H1 (cell line): ENCODE data around the gene PRICKLE2. TPM values are rescaled to one million over a fixed set of nuclear protein-coding genes. Genes with fewer than 3 reads are reported as not detected.

ENCODE experiments used
- CTCF ChIA-PET: fragments of 300-600 bp; sonication (Branson Sonifier 250); formaldehyde crosslinking; loops from one replicate; lab custom pipeline; 2021; ENCODE audit not compliant: partially characterized antibody; lab: Charles Lee
- POLR2A ChIA-PET: fragments of 300-600 bp; sonication (Branson Sonifier 250); formaldehyde crosslinking; loops from one replicate; lab custom pipeline; 2021; ENCODE audit warnings: inconsistent platforms; ENCODE audit not compliant: partially characterized antibody; lab: Charles Lee
- DNase-seq, 2 experiments: peaks; one replicate each; pipeline versions ENCODE4 v3.0.0 to v3.0.0-alpha.2; 2010 to 2022; ENCODE audit warnings: low spot score in 2 of 2, low read depth in 1 of 2, mixed read lengths in 1 of 2
- FAIRE-seq: peaks from 2 replicates; lab custom pipeline; 2011; peaks lifted over from hg19 to GRCh38; lab: Jason Lieb, UNC
- H2AFZ ChIP-seq: 2 replicates; pipeline ENCODE4 v1.8.1; 2012; ENCODE audit warnings: low read length, inconsistent platforms
- H2AK5ac ChIP-seq: 2 replicates; pipeline ENCODE4 v1.6.1; 2013; ENCODE audit warnings: low read depth, low read length
- H2BK120ac ChIP-seq: replicated peaks from 2 replicates; pipeline ENCODE3; 2013; ENCODE audit warnings: low read depth, low read length, inconsistent platforms
- H2BK12ac ChIP-seq: 2 replicates; pipeline ENCODE4 v1.6.1; 2013; ENCODE audit warnings: low read depth, low read length
- H2BK15ac ChIP-seq: 2 replicates; pipeline ENCODE4 v1.6.1; 2013; ENCODE audit warnings: low read length
- H2BK20ac ChIP-seq: 2 replicates; pipeline ENCODE4 v1.6.1; 2013; ENCODE audit warnings: low read length
- H2BK5ac ChIP-seq: 2 replicates; pipeline ENCODE4 v1.6.1; 2013; ENCODE audit warnings: low read depth, low read length
- H3K14ac ChIP-seq: 2 replicates; pipeline ENCODE4 v1.6.1; 2013; ENCODE audit warnings: inconsistent platforms; ENCODE audit not compliant: insufficient read length
- H3K18ac ChIP-seq: 2 replicates; pipeline ENCODE4 v1.6.1; 2013; ENCODE audit warnings: low read length; ENCODE audit errors: extremely low read depth
- H3K23ac ChIP-seq: 2 replicates; pipeline ENCODE4 v1.6.1; 2013; ENCODE audit warnings: inconsistent platforms; ENCODE audit not compliant: insufficient read length
- H3K23me2 ChIP-seq: 2 replicates; pipeline ENCODE4 v1.6.1; 2013; ENCODE audit warnings: low read depth, low read length
- H3K27ac ChIP-seq: 2 replicates; pipeline ENCODE4 v1.6.1; 2011; ENCODE audit warnings: low read depth, low read length, inconsistent platforms
- H3K27me3 ChIP-seq, 4 experiments: replicated peaks in 1 of 4; 1 replicate in 1 of 4; 2 replicates in 3 of 4; pipeline versions ENCODE4 v1.6.1 to v1.8.1; 2011 to 2013; ENCODE audit warnings: low read length in 3 of 4, mild to moderate bottlenecking in 3 of 4, inconsistent platforms in 2 of 4, mixed read lengths in 2 of 4, moderate library complexity in 1 of 4; ENCODE audit not compliant: control insufficient read depth in 3 of 4, insufficient read depth in 3 of 4; ENCODE audit errors: extremely low read depth in 1 of 4
- H3K36me3 ChIP-seq, 4 experiments: 2 replicates each; pipeline versions ENCODE4 v1.6.1 to v1.8.1; 2011 to 2013; ENCODE audit warnings: mild to moderate bottlenecking in 4 of 4, low read length in 3 of 4, moderate library complexity in 2 of 4, control low read depth in 1 of 4, inconsistent platforms in 1 of 4; ENCODE audit not compliant: insufficient read depth in 4 of 4, control insufficient read depth in 2 of 4
- H3K4ac ChIP-seq: replicated peaks from 2 replicates; pipeline ENCODE3; 2013; ENCODE audit warnings: low read length, low read depth, mixed read lengths, inconsistent platforms; ENCODE audit not compliant: insufficient read length
- H3K4me1 ChIP-seq, 4 experiments: replicated peaks in 1 of 4; 1 replicate in 1 of 4; 2 replicates in 3 of 4; pipeline versions ENCODE4 v1.6.1 to v1.8.1; 2011 to 2013; ENCODE audit warnings: low read length in 3 of 4, inconsistent platforms in 2 of 4, mixed read lengths in 1 of 4; ENCODE audit not compliant: insufficient read depth in 4 of 4, control insufficient read depth in 3 of 4
- H3K4me2 ChIP-seq, 2 experiments: 2 replicates each; pipeline versions ENCODE4 v1.6.1 to v1.8.1; 2011 to 2013; ENCODE audit warnings: low read depth in 2 of 2, low read length in 2 of 2, control low read depth in 1 of 2, inconsistent platforms in 1 of 2, mild to moderate bottlenecking in 1 of 2; ENCODE audit not compliant: insufficient read depth in 1 of 2
- H3K4me3 ChIP-seq, 4 experiments: fragments of 200-600, 300-600 bp in 1 of 4; sonication (generic), shearing (Covaris generic), sonication (Bioruptor Twin) in 1 of 4; 2 replicates each; pipeline versions ENCODE4 v1.5.1 to v1.8.1; 2011 to 2016; ENCODE audit warnings: low read length in 4 of 4, low read depth in 3 of 4, control low read depth in 2 of 4, inconsistent platforms in 2 of 4, mild to moderate bottlenecking in 2 of 4, mixed read lengths in 1 of 4, moderate library complexity in 1 of 4; ENCODE audit not compliant: insufficient read depth in 2 of 4; ENCODE audit errors: extremely low read depth in 1 of 4
- H3K56ac ChIP-seq: replicated peaks from 2 replicates; pipeline ENCODE3; 2013; ENCODE audit warnings: low read depth, mild to moderate bottlenecking, mixed read lengths, low read length, inconsistent platforms; ENCODE audit not compliant: insufficient read length
- H3K79me1 ChIP-seq: 2 replicates; pipeline ENCODE4 v1.6.1; 2013; ENCODE audit warnings: low read depth, low read length, control low read depth
- H3K79me2 ChIP-seq, 2 experiments: 2 replicates each; pipeline versions ENCODE4 v1.6.1 to v1.8.1; 2012 to 2013; ENCODE audit warnings: low read length in 2 of 2, mild to moderate bottlenecking in 2 of 2, inconsistent platforms in 1 of 2; ENCODE audit not compliant: insufficient read depth in 2 of 2, control insufficient read depth in 1 of 2
- H3K9ac ChIP-seq, 4 experiments: replicated peaks in 1 of 4; 1 replicate in 1 of 4; 2 replicates in 3 of 4; pipeline versions ENCODE4 v1.6.1 to v1.8.1; 2011 to 2013; ENCODE audit warnings: low read depth in 3 of 4, low read length in 3 of 4, control low read depth in 2 of 4, mild to moderate bottlenecking in 2 of 4, moderate library complexity in 2 of 4, inconsistent platforms in 1 of 4; ENCODE audit errors: extremely low read depth in 1 of 4
- H3K9me3 ChIP-seq, 2 experiments: 2 replicates each; pipeline versions ENCODE4 v1.6.1 to v1.8.1; 2012 to 2013; ENCODE audit warnings: mild to moderate bottlenecking in 2 of 2, moderate library complexity in 2 of 2, control low read depth in 1 of 2, inconsistent platforms in 1 of 2, low read depth in 1 of 2, low read length in 1 of 2, mixed read lengths in 1 of 2; ENCODE audit not compliant: insufficient read depth in 2 of 2
- H4K20me1 ChIP-seq, 2 experiments: replicated peaks in 1 of 2; 2 replicates each; pipeline versions ENCODE3 to v1.8.1; 2011 to 2013; ENCODE audit warnings: inconsistent platforms in 2 of 2, low read length in 2 of 2, mild to moderate bottlenecking in 1 of 2; ENCODE audit not compliant: insufficient read depth in 2 of 2, control insufficient read depth in 1 of 2
- H4K5ac ChIP-seq: 2 replicates; pipeline ENCODE4 v1.6.1; 2013; ENCODE audit warnings: low read length, low read depth, mixed read lengths, inconsistent platforms; ENCODE audit not compliant: insufficient read length
- H4K8ac ChIP-seq: 2 replicates; pipeline ENCODE4 v1.8.0; 2013; ENCODE audit warnings: mild to moderate bottlenecking, moderate library complexity, low read length, inconsistent platforms; ENCODE audit not compliant: insufficient read depth; ENCODE audit errors: extremely low read depth
- H4K91ac ChIP-seq: replicated peaks from 2 replicates; pipeline ENCODE3; 2013; ENCODE audit warnings: low read length, mixed read lengths, inconsistent platforms; ENCODE audit not compliant: insufficient read length
- CTCF ChIP-seq, 3 experiments: IDR thresholded peaks; 1 replicate in 2 of 3; 2 replicates in 1 of 3; pipeline versions ENCODE4 v1.5.1 to v1.6.1; 2011; ENCODE audit warnings: low read length in 3 of 3, mild to moderate bottlenecking in 3 of 3, inconsistent platforms in 2 of 3, low read depth in 1 of 3, moderate library complexity in 1 of 3; ENCODE audit not compliant: insufficient read depth in 1 of 3; ENCODE audit errors: control extremely low read depth in 1 of 3
- POU5F1 ChIP-seq: IDR thresholded peaks from 2 replicates; pipeline ENCODE4 v1.6.1; 2011; ENCODE audit warnings: low read depth, mild to moderate bottlenecking, low read length, moderate library complexity
- SP1 ChIP-seq: IDR thresholded peaks from 2 replicates; pipeline ENCODE4 v1.6.1; 2011; ENCODE audit warnings: low read depth, low read length
- TEAD4 ChIP-seq: IDR thresholded peaks from 2 replicates; pipeline ENCODE4 v1.6.1; 2012; ENCODE audit warnings: low read depth, low read length, inconsistent platforms, mixed read lengths
- WGBS, 2 experiments: shearing (Covaris generic) in 1 of 2; methylation state at CpG; one replicate each; pipeline versions ENCODE4 v1.1.6 to v1.1.7; 2013 to 2015; ENCODE audit warnings: low lambda C conversion rate in 2 of 2, mixed read lengths in 2 of 2, inconsistent platforms in 1 of 2, low coverage in 1 of 2, missing lambda C conversion rate in 1 of 2; ENCODE audit not compliant: insufficient replicate concordance in 2 of 2, insufficient coverage in 1 of 2, insufficient read length in 1 of 2; ENCODE audit errors: extremely low coverage in 1 of 2, missing lambda C conversion rate in 1 of 2; 5-methylcytosine and 5-hydroxymethylcytosine counted together
- polyA plus RNA-seq, 7 experiments: library from polyadenylated mRNA; depleted of rRNA in 3 of 7; stranded (reverse) in 5 of 7; unstranded in 2 of 7; fragments of >200 nt in 5 of 7; fragments of 200-250 nt in 2 of 7; gene quantifications; 1 replicate in 5 of 7; 2 replicates in 1 of 7; 4 replicates in 1 of 7; pipeline versions ENCODE4 v1.2.1 to v1.2.3, GENCODE V29; 2011 to 2013; ENCODE audit warnings: missing spikeins in 2 of 7, mixed read lengths in 2 of 7
- total RNA-seq: library from RNA; stranded (reverse); fragmentation: NEBNext Ultra II Directional; extraction: Animal tissue kit (Norgen Biotek cat#: 25700); gene quantifications from 2 replicates; pipeline ENCODE4 v1.2.1, GENCODE V29; 2021

The PRICKLE2 gene
- total and polyA plus RNA-seq, 2 of the 8 experiments (the other 6 are each of a cell fraction or from before 2014, with no cell fraction given) = 2.9 to 8.0 TPM

DNA sequence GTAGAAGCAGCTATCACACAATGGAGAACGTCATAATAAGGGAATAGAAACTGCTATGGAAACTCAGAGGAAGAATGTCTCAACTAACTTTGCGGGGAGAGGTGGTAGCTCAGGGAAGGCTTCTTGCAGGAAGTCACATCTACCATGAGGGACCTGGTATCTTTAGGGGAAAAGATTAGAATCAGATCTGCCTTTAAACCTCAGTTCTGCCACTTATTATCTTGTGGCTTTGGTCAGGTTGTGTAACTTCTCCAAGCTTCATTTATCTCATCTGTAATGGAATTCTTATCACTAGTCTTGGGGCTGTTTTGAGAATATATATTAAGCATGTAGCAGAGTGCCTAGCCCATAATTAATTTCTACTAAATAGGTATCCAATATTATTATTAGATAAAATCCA lies 46.4 kb upstream of the PRICKLE2 start:
- Histone ChIP-seq H4K20me1 (no peaks in the 10 kb centered on the region), H2BK20ac (no peak overlapping the region), H2BK120ac (no peak overlapping the region), H4K8ac (no peak overlapping the region), H3K9ac (no peak overlapping the region), H4K5ac (no peak overlapping the region), H2AK5ac (no peak overlapping the region), H3K27ac (no peak overlapping the region), H3K23ac (no peak overlapping the region), H3K18ac (no peak overlapping the region; the same call in 1 of the 2 replicates), H3K36me3 (no peaks in the 10 kb centered on the region), H2BK15ac (0 out of 2 replicates have a peak overlapping the region, but pooled peaks have one; percentile 65), H4K91ac (no peak overlapping the region), H3K23me2 (no peaks in the 10 kb centered on the region), H3K4ac (no peak overlapping the region), H3K4me3 (no peak overlapping the region), H3K9me3 (peaks cover 0 to 3% of the 10 kb centered on the region in 2 experiments; a peak in 1 of 4 replicates), H3K56ac (no peak overlapping the region), H3K79me1 (no peaks in the 10 kb centered on the region), H2BK12ac (no peak overlapping the region), H2BK5ac (no peak overlapping the region), H2AFZ (no peak overlapping the region), H3K27me3 (no peaks in the 10 kb centered on the region), H3K4me2 (no peak overlapping the region), H3K4me1 (peaks cover 0 to 15% (median 5%) of the 10 kb centered on the region in 4 experiments; a peak in 3 of 7 replicates), H3K79me2 (no peaks in the 10 kb centered on the region), H3K14ac (no peak overlapping the region)
- DNase-seq = no peak
- TF ChIP-seq SP1 (no peak), CTCF (IDR thresholded peaks at IDR 0.05; ENCODE audit: control extremely low read depth in 1 of 3, insufficient read depth in 1 of 3, low read depth in 1 of 3, low read length in 3 of 3) (no peak), POU5F1 (no peak), TEAD4 (no peak)
- CTCF ChIA-PET = interaction anchor here (0.7 to 2.1 kb wide), 4 partner anchors 10 to 975 kb away, joined by 3 to 6 read pairs (median 4); no protein-coding TSS in a partner anchor
- FAIRE-seq = no peak
- POLR2A ChIA-PET = no interaction called here
- WGBS, 2 experiments = 72% methylated on average over 2 of the region's 2 CpGs; no CpG with 5 or more reads in 1 of the 2 experiments
